Breast epithelium (tissue), 3 donors: ENCODE data around the gene NDUFAF5.

Source experiments
- CTCF ChIP-seq, 3 donors: fragments of 450-650 bp; IDR thresholded peaks; one replicate each; pipeline ENCODE4 v1.5.1; 2016 to 2017; ENCODE audit warnings: antibody characterized with exemption in 3 of 3, mild to moderate bottlenecking in 3 of 3, moderate library complexity in 3 of 3
- POLR2A ChIP-seq: fragments of 450-650 bp; IDR thresholded peaks from one replicate; pipeline ENCODE4 v1.6.1; 2016; ENCODE audit warnings: antibody characterized with exemption, mild to moderate bottlenecking, moderate library complexity

- TF ChIP-seq CTCF (IDR thresholded peaks at IDR 0.05) (no peak), POLR2A (no peak)
Observed at GRCh38 chr20:13799974-13800373, 15.1 kb downstream of the NDUFAF5 start.
